GM19351 (cell line): ENCODE data around the gene PARD3.
"Not testable (repeated sequence)": the region's sequence is repeated elsewhere in the genome, so short reads cannot be mapped to it uniquely, and the experiment has no call there.

Source experiments
- ATAC-seq: cut with Tn5 transposase; IDR thresholded peaks from one replicate; pipeline ENCODE4 v1.9.1; 2021; ENCODE audit warnings: mild to moderate bottlenecking, moderate library complexity; ENCODE audit not compliant: unreplicated experiment

Gene PARD3

GRCh38 chr10:34477249-34477648 is 337.8 kb downstream of the PARD3 start:
- no peak for ATAC-seq

DNA sequence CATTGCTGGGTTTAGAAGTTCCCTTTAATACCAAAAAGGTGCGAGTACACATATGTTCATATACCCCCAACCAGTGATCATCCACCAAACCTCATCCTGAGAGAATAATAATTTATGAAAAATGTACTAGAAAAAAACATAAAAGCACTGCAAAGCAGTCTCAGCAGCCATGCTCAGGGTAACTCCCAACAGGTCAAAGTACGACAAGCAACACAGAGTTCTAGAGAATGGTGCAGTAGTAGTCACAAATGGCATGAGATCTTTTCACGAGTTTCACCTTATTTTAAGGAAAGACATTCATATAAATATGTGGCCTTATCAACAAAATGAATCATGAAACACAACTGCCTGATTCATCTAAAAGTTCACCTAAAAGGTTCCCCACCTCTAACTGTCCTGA is 338.5 kb downstream of the PARD3 start:
- no peak for ATAC-seq

DNA sequence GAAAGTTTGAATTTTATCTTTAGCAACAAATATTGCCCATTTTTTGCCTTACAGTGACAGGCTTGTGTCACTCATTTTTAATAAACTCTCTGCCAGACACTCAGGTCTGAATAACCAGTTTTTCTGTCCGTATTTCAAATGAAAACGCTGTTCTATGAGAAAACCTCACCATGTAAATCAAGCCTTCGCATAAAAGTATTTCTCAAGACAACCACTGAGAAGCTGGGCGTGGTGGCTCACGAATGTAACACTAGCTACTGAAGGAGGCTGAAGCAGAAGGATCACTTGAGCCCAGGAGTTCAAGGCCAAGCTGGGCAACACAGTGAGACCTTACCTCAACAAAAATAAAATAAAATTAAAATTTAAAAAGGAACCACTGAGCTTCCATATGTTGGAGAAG is 339.3 kb downstream of the PARD3 start:
- no peak for ATAC-seq

GRCh38 chr10:34475274-34475646 is 339.8 kb downstream of the PARD3 start:
- no peak for ATAC-seq

- ATAC-seq = no peak
Measured at GRCh38 chr10:34474555-34475273, 340.4 kb downstream of the PARD3 start.

DNA sequence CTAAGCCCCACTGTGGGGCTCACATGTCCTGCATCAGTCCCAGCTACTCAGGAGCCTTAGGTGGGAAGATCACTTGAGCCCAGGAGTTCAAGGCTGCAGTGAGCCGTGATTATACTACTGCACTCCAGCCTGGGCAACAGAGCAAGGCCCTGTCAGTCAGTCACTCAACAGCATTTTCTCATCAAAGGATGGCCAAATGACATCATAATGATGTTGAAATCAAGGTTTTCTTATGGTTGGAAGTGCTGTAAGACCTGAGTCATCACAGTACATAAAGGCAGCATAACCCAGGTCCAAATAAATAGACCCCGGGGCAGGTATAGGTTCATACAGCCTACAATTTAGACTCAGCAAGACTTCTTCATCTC is 341.1 kb downstream of the PARD3 start:
- no peak for ATAC-seq

GRCh38 chr10:34473174-34474008 is 341.7 kb downstream of the PARD3 start:
- no peak for ATAC-seq

DNA sequence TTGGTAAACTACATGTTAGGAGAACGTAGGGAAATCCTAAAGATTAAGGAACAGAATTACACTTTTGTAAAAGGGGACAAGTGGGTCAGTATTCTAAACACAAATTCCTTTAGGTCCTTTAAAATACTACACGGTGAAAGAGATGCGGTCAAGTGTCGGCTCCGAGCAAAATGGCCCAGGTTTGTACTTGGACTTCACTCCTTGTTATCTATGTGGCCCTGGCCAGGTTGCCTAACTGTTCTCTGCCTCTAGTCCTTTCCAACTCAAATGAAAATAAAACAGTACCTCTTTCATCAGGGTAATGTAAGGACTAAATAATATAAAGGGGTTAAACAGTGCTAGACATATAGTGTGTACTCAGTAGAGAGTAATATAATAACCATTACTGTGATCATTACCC is 344.8 kb downstream of the PARD3 start:
- ATAC-seq = no peak

DNA sequence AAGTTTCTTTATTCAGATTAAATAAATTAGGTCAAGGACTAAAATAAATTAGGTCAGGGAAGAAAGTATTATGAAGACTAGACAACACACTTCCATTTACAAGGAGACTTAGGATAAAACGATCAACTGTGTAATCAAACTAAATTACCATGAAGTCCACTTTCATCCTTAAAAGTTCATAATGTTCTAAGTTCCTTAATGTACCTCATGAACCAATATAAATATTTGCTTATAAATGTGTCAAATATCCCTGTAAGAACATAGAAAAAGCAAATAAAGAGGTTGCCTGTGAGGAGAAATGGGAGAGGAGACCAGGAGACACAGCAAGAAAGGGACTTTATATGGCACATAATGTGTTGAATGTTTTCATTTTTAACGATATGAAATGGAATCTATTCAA is 345.6 kb downstream of the PARD3 start:
- no peak for ATAC-seq

DNA sequence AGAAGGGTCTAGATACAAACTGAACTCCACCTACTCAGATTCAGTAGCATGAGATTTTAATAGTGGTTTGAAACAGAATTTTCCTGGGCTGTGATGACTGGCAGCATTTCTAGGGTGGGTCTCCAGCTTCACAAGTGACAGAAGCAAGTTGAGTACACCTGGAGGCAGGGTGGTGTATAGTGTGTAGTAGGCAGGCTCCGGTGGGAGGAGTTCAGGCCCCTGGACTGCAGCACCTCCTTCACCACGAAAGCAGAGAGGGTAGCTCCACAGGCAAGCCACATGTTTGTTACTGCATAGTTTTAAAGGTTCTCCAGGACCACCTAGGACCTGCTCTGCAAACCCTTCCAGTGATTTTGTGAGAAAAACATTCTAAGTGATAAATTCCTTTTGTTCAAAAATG is 347.2 kb downstream of the PARD3 start:
- no peak for ATAC-seq

- ATAC-seq = no peak
Measured at GRCh38 chr10:34467364-34467763, 347.7 kb downstream of the PARD3 start.

- ATAC-seq = no peak
Measured at GRCh38 chr10:34465678-34466077, 349.4 kb downstream of the PARD3 start.

DNA sequence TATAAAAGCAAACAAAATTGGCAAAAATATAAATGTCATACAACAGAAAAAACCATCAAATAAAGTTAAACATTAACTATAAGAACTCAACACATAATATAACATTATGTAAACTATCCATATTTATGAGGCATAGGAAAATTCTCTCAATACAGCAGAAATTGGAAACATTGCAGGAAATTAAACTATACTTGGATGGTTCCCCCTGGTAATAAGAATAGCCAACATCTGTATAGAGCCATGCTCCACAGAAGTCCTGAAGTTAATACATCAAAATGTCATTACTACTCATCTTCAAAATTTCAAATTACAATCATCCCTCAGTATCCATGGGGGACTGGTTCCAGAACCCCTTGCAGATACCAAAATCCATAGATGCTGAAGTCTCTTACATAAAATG is 350.5 kb downstream of the PARD3 start:
- ATAC-seq = no peak

DNA sequence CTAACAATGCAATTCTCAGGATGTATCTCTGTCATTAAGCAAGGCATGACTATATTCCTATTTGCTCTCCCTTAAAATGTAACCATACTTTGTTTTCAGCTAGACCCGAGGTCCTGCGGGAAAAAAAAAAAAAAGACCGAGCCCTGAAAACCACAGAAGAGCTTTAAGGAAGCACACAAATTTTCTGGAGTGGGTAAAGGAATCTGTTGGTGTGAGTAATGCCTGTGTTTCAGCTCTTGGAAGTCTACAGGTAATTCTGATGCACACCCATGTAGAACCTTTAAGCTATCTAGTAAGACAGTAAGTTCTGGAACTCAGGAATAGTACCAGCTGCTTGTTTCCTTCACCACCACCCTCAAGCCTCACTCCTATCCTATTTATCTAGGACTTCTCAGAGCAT is 351.1 kb downstream of the PARD3 start:
- ATAC-seq = no peak

DNA sequence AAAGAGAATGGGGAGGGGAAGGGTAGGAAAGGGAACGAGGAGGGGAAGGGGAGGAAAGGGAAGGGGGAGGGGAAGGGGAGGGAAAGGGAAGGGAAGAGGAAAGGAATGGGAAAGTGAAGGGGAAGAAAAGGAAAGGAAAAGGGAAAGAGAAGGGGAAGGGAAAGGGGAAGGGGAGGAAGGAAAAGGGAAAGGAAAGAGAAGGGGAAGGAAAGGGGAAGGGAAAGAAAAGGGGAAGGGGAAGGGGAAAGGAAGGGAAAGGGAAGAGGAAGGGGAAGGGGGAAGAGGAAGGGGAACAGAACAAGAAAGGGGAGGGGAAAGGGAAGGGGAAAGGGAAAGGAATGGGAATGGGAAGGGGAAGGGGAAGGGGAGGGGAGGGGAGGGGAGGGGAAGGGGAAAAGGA is 352.1 kb downstream of the PARD3 start:
- ATAC-seq = no peak

GRCh38 chr10:34462056-34462455 is 353.0 kb downstream of the PARD3 start:
- no peak for ATAC-seq

DNA sequence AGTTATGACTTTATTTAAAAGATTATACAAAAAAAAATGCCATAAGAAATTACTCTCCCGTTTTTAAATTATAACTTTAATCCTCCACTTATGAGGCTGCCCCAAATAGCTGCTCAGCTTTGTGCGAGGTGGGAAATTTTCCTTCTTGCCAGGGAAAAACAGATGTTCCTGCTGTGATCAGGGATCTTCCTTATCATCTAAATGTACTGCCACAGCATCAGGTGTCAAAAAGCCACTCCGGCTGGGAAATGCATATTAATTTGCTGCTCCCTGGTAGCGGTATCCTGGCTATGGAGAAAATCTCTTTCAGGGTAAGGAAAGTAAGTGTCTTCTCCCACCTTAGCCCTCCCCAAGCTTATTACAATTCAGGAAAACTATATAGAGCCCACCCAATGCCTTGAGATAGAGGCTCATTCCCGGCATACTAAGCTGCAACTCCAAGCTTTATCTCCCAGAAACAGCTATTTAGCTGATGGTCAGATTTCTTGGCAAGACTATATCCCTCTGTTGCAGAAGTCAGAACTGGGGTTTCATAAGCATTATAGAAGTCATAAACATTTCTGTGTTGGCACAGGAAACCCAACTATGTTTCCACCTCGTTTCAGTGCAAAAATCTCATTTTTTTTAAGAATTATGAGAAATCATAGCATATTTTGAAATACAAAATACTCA is 360.4 kb downstream of the PARD3 start:
- ATAC-seq = no peak

- ATAC-seq = no peak
Measured at GRCh38 chr10:34449836-34450235, 365.3 kb downstream of the PARD3 start.

- no peak for ATAC-seq
Measured at GRCh38 chr10:34446049-34446448, 369.0 kb downstream of the PARD3 start.

- ATAC-seq = no peak
Measured at GRCh38 chr10:34444223-34445183, 370.6 kb downstream of the PARD3 start.

DNA sequence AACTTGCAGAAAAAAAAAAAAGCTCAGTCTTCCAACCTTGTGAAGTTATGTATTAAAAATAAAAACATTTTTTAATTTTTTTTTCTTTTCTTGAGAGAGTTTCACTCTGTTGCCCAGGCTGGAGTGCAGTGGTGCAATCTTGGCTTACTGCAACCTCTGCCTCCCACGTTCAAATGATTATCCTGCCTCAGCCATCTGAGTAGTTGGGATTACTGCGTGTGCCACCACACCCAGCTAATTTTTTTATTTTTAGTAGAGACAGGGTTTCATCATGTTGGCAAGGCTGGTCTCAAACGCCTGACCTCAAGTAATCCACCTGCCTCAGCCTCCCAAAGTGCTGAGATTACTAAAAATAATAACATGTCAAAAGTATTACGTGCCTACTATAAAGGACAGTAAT is 375.7 kb downstream of the PARD3 start:
- not testable (repeated sequence) for ATAC-seq
